Activated T-cell treated with anti-CD3 and anti-CD28 coated beads, Interleukin-2, amount 50 U/mL, for 72 hours (primary cell): ENCODE measurements around the gene KCNQ2. TPM values are rescaled to one million over a fixed set of nuclear protein-coding genes. Genes with fewer than 3 reads are reported as not detected.
A peak's percentile ranks its signal among the peaks of the same experiment; 100 is the strongest.

ENCODE experiments used
- ATAC-seq, 2 donors: fragments of 150-1000 bp; cut with Tn5 transposase; replicated peaks in 1 of 2; 2 replicates each; pipeline ENCODE4 v1.10.0; 2021; ENCODE audit warnings: moderate library complexity in 2 of 2, mild to moderate bottlenecking in 1 of 2
- DNase-seq, 2 donors: peaks; one replicate each; pipeline ENCODE4 v3.0.0; 2021 to 2022; ENCODE audit warnings: mixed read lengths in 1 of 2
- H3K27ac Mint-ChIP-seq: one replicate; pipeline ENCODE4 v1.8.0; 2022; ENCODE audit warnings: mild to moderate bottlenecking, moderate library complexity, mixed read lengths
- H3K27me3 Mint-ChIP-seq: one replicate; pipeline ENCODE4 v1.8.0; 2022; ENCODE audit warnings: low read depth, mixed read lengths
- H3K36me3 Mint-ChIP-seq, 2 donors: one replicate each; pipeline ENCODE4 v1.8.0; 2022; ENCODE audit warnings: mixed read lengths in 2 of 2, mild to moderate bottlenecking in 1 of 2; ENCODE audit not compliant: insufficient read depth in 2 of 2
- H3K4me1 Mint-ChIP-seq: one replicate; pipeline ENCODE4 v1.8.0; 2022; ENCODE audit warnings: low read depth, mixed read lengths
- H3K4me3 Mint-ChIP-seq, 2 donors: one replicate each; pipeline ENCODE4 v1.8.0; 2022; ENCODE audit warnings: mild to moderate bottlenecking in 2 of 2, mixed read lengths in 2 of 2, moderate library complexity in 2 of 2
- H3K9me3 Mint-ChIP-seq, 2 donors: one replicate each; pipeline ENCODE4 v1.8.0; 2022; ENCODE audit warnings: mixed read lengths in 2 of 2
- total RNA-seq, 2 donors: library from RNA; stranded (reverse); gene quantifications; one replicate each; pipeline ENCODE4 v1.2.3, GENCODE V29; 2022

KCNQ2 gene
- total RNA-seq, 2 donors from 2014 or later, result 0.44 to 0.65 TPM

DNA sequence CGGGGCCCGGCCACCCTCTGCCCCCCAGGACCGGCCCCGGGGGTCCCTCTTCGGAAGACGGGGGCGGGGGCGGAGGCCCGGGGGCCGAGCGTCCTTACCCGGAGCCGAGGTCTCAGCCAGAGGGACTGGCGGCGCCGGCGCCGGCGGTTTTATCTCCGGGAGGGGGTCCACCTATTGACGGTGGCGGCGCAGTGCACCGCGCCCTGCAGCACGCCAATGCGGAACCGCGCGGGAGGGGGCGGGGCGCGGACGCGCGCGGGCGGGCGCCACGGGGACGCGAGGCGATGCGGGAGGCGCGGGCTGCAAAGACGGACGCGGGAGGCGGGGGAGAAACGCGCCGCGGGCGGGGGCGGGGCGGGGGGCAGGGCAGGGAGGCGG lies 26.5 kb upstream of the KCNQ2 start, which contains the start of gene EEF1A2:
Gene EEF1A2, minus strand, starts transcription at position 124 of the 378 bp plus-strand sequence. CDS start 1,320 bp downstream, outside the sequence.
- DNase-seq, result peak; percentile 41 to 44
- Mint-ChIP-seq H3K36me3 (no peaks in the 10 kb centered on the region), H3K9me3 (no peaks in the 10 kb centered on the region), H3K27ac (no peak within 1 kb of the TSS), H3K4me3 (peak within 1 kb of the TSS in 1 of 2 donors; percentile 61), H3K4me1 (no peaks in the 10 kb centered on the region), H3K27me3 (peaks cover 19% of the 10 kb centered on the region)
- ATAC-seq, result peak; percentile 32 to 43

- no peaks in the 10 kb centered on the region for H3K9me3 Mint-ChIP-seq
- H3K4me1 Mint-ChIP-seq, result no peaks in the 10 kb centered on the region
- H3K27ac Mint-ChIP-seq, result no peak overlapping the region
- H3K27me3 Mint-ChIP-seq, result peaks cover 19% of the 10 kb centered on the region
- peak overlapping the region in 1 of 2 donors; percentile 61 for H3K4me3 Mint-ChIP-seq
- ATAC-seq (no peak), DNase-seq (no peak)
- no peaks in the 10 kb centered on the region for H3K36me3 Mint-ChIP-seq
Observed at GRCh38 chr20:63497946-63498935, 25.8 kb upstream of the KCNQ2 start.

- no peak overlapping the region for H3K4me3 Mint-ChIP-seq
- H3K4me1 Mint-ChIP-seq, result no peaks in the 10 kb centered on the region
Observed at GRCh38 chr20:63497138-63497945, 24.9 kb upstream of the KCNQ2 start.

GRCh38 chr20:63496596-63497120 lies 24.2 kb upstream of the KCNQ2 start:
- Mint-ChIP-seq H3K27ac (no peak overlapping the region), H3K4me3 (peak overlapping the region; percentile 57 to 67), H3K4me1 (no peaks in the 10 kb centered on the region), H3K27me3 (peaks cover 25% of the 10 kb centered on the region), H3K36me3 (no peaks in the 10 kb centered on the region), H3K9me3 (peaks cover 0 to 3% of the 10 kb centered on the region in 2 donors)
- DNase-seq, result no peak
- peak; percentile 16 to 17 for ATAC-seq

More at GRCh38 chr20:63497138-63497945, 24.9 kb upstream of the KCNQ2 start:
- DNase-seq (no peak), ATAC-seq (no peak)
- Mint-ChIP-seq H3K27me3 (peaks cover 22% of the 10 kb centered on the region), H3K27ac (no peak overlapping the region), H3K9me3 (peaks cover 0 to under 1% of the 10 kb centered on the region in 2 donors), H3K36me3 (no peaks in the 10 kb centered on the region)

- Mint-ChIP-seq H3K4me1 (no peaks in the 10 kb centered on the region), H3K9me3 (peaks cover 0 to 3% of the 10 kb centered on the region in 2 donors), H3K27ac (no peak overlapping the region), H3K27me3 (peaks cover 31% of the 10 kb centered on the region), H3K4me3 (peak overlapping the region; percentile 57 to 67), H3K36me3 (no peaks in the 10 kb centered on the region)
- peak; percentile 74 to 82 for DNase-seq
- ATAC-seq, result peak; percentile 67 to 75
Observed at GRCh38 chr20:63495741-63496595, 23.5 kb upstream of the KCNQ2 start.

GRCh38 chr20:63495167-63495720 lies 22.8 kb upstream of the KCNQ2 start:
- DNase-seq (no peak), ATAC-seq (no peak)
- no peak overlapping the region for H3K4me3 Mint-ChIP-seq
- no peaks in the 10 kb centered on the region for H3K36me3 Mint-ChIP-seq
- H3K27ac Mint-ChIP-seq, result no peak overlapping the region
- peaks cover 0 to 3% of the 10 kb centered on the region in 2 donors for H3K9me3 Mint-ChIP-seq
- peaks cover 31% of the 10 kb centered on the region for H3K27me3 Mint-ChIP-seq
- no peaks in the 10 kb centered on the region for H3K4me1 Mint-ChIP-seq

GRCh38 chr20:63494420-63495166 lies 22.1 kb upstream of the KCNQ2 start:
- no peaks in the 10 kb centered on the region for H3K36me3 Mint-ChIP-seq
- no peak for ATAC-seq
- no peak overlapping the region for H3K4me3 Mint-ChIP-seq
- H3K9me3 Mint-ChIP-seq, result peaks cover 0 to 3% of the 10 kb centered on the region in 2 donors
- no peaks in the 10 kb centered on the region for H3K4me1 Mint-ChIP-seq
- no peak for DNase-seq
- peaks cover 31% of the 10 kb centered on the region for H3K27me3 Mint-ChIP-seq
- no peak overlapping the region for H3K27ac Mint-ChIP-seq

GRCh38 chr20:63494084-63494419 lies 21.6 kb upstream of the KCNQ2 start:
- peaks cover 31% of the 10 kb centered on the region for H3K27me3 Mint-ChIP-seq
- no peak overlapping the region for H3K4me3 Mint-ChIP-seq
- ATAC-seq, result no peak
- DNase-seq, result no peak
- no peak overlapping the region for H3K27ac Mint-ChIP-seq
- peaks cover 0 to 3% of the 10 kb centered on the region in 2 donors for H3K9me3 Mint-ChIP-seq
- no peaks in the 10 kb centered on the region for H3K36me3 Mint-ChIP-seq
- no peaks in the 10 kb centered on the region for H3K4me1 Mint-ChIP-seq

DNA sequence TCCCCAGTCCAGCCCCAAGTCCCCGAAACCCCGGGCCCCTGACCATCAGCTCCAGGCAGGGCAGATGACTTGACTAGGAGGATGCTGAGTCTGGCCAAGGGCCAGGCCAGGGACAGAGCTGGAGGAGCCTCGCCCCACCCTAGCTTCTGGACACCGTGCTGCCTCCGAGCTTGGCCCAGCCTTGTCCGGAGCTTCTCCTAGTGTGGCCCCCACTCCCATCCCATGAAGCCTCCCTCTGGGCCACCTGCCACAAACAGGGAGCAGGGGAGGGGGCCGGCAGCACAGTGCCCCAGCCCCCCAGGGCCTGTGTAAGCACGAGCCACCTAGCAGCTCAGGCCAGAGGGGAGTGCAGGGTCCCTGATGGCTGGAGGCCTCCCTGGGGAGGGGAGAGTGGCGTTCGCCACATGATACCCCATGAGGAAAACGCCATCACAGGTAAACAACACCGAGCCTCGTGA lies 21.1 kb upstream of the KCNQ2 start:
- Mint-ChIP-seq H3K4me3 (no peak overlapping the region), H3K27me3 (peaks cover 31% of the 10 kb centered on the region), H3K36me3 (no peaks in the 10 kb centered on the region), H3K4me1 (no peaks in the 10 kb centered on the region), H3K27ac (no peak overlapping the region), H3K9me3 (peaks cover 0 to 3% of the 10 kb centered on the region in 2 donors)
- ATAC-seq (no peak), DNase-seq (no peak)

DNA sequence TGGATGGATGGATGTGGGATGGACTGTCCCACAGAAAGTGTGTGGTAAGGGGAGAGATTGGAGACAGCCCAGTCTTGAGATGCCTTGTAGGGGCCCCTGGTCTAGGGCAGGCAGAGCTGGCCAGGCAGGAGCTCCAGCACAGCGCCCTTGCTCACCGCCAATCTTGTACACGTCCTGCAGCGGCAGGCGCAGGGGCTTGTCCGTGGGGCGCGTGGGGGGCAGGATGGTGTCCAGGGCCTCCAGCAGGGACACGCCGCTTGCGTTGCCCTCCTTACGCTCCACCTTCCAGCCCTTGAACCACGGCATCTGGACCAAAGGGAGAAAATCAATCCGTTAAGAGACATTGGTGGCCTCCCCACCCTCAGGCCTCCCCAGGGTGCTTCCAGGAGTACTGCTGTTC lies 20.5 kb upstream of the KCNQ2 start:
- Mint-ChIP-seq H3K36me3 (no peaks in the 10 kb centered on the region), H3K27ac (no peak overlapping the region), H3K4me1 (no peaks in the 10 kb centered on the region), H3K4me3 (no peak overlapping the region), H3K27me3 (peaks cover 28% of the 10 kb centered on the region), H3K9me3 (peaks cover 0 to 3% of the 10 kb centered on the region in 2 donors)
- DNase-seq (no peak), ATAC-seq (no peak)

GRCh38 chr20:63492518-63492917 lies 20.1 kb upstream of the KCNQ2 start:
- Mint-ChIP-seq H3K27me3 (peaks cover 23% of the 10 kb centered on the region), H3K4me1 (no peaks in the 10 kb centered on the region), H3K4me3 (no peak overlapping the region), H3K27ac (no peak overlapping the region), H3K9me3 (peaks cover 0 to 3% of the 10 kb centered on the region in 2 donors), H3K36me3 (no peaks in the 10 kb centered on the region)
- no peak for DNase-seq
- no peak for ATAC-seq
